ENCODE measurements around the gene ENO2. TPM values are rescaled to one million over a fixed set of nuclear protein-coding genes. Genes with fewer than 3 reads are reported as not detected.

Gene ENO2
- total RNA-seq, 1 experiment from 2014 or later = 33.5 TPM

GRCh38 chr12:6959058-6959804 is 44.9 kb downstream of the ENO2 start:
- in situ Hi-C loops (cut with HindIII; ENCODE audit: low pct_unique_long_range_greater_than_20kb, low sequenced_read_pairs) (no loop called here), intact Hi-C loops (cut with micrococcal nuclease; ENCODE audit: unreplicated experiment) (no loop called here)
- DNase-seq (ENCODE audit: low read depth, low spot score) (no peak), ATAC-seq (no peak)
- ChIA-PET POLR2A (no interaction called here), CTCF (no interaction called here)
- H3K36me3 ChIP-seq (ENCODE audit: control insufficient read depth, insufficient read depth, low read length) = peaks cover 11% of the 10 kb centered on the region; the same call in 1 of the 2 replicates
- no peaks in the 10 kb centered on the region for H3K27me3 ChIP-seq (ENCODE audit: control insufficient read depth, insufficient read depth, low read length)
- H3K4me3 ChIP-seq (ENCODE audit: low read depth in 2 of 2, low read length in 2 of 2) = no peak overlapping the region
- no TSS peak for BruUV-seq (replicated peaks)
- H3K27ac ChIP-seq (ENCODE audit: low read length) = no peak overlapping the region
- no peaks in the 10 kb centered on the region for H3K9me3 ChIP-seq (ENCODE audit: control insufficient read depth, insufficient read depth, low read depth, low read length)
- no peak for TF ChIP-seq TCF7L2 (IDR thresholded peaks at IDR 0.05; ENCODE audit: low read depth, low read length)
- no peak for TF ChIP-seq SIN3A (IDR thresholded peaks at IDR 0.05; ENCODE audit: borderline replicate concordance, insufficient read depth, low read depth, low read length)
- no peak for TF ChIP-seq CTCF (IDR thresholded peaks at IDR 0.05)
- no peak for TF ChIP-seq POLR2AphosphoS5 (IDR thresholded peaks at IDR 0.05; ENCODE audit: low read depth, low read length)
- TF ChIP-seq REST (IDR thresholded peaks at IDR 0.05; ENCODE audit: insufficient read depth in 1 of 2, low read depth in 2 of 2, low read length in 1 of 2) = no peak
- H3K4me1 ChIP-seq (ENCODE audit: control insufficient read depth, insufficient read depth, low read length) = peaks cover 13% of the 10 kb centered on the region

- BruUV-seq (replicated peaks) = no TSS peak
- ATAC-seq (no peak), DNase-seq (ENCODE audit: low read depth, low spot score) (no peak)
- ChIA-PET POLR2A (no interaction called here), CTCF (interaction anchor here (0.9 to 1.4 kb wide), 2 partner anchors 15 to 108 kb away, joined by 3 to 4 read pairs; partner anchors contain the start of gene USP5)
- Histone ChIP-seq H3K9me3 (ENCODE audit: control insufficient read depth, insufficient read depth, low read depth, low read length) (no peaks in the 10 kb centered on the region), H3K27ac (ENCODE audit: low read length) (no peak overlapping the region), H3K36me3 (ENCODE audit: control insufficient read depth, insufficient read depth, low read length) (peaks cover 11% of the 10 kb centered on the region; the same call in 1 of the 2 replicates), H3K4me1 (ENCODE audit: control insufficient read depth, insufficient read depth, low read length) (peaks cover 13% of the 10 kb centered on the region), H3K27me3 (ENCODE audit: control insufficient read depth, insufficient read depth, low read length) (no peaks in the 10 kb centered on the region), H3K4me3 (ENCODE audit: low read depth in 2 of 2, low read length in 2 of 2) (no peak overlapping the region)
- in situ Hi-C loops (cut with HindIII; ENCODE audit: low pct_unique_long_range_greater_than_20kb, low sequenced_read_pairs) = no loop called here
- no peak for TF ChIP-seq REST (IDR thresholded peaks at IDR 0.05; ENCODE audit: insufficient read depth in 1 of 2, low read depth in 2 of 2, low read length in 1 of 2)
- no peak for TF ChIP-seq CTCF (IDR thresholded peaks at IDR 0.05)
- TF ChIP-seq SIN3A (IDR thresholded peaks at IDR 0.05; ENCODE audit: borderline replicate concordance, insufficient read depth, low read depth, low read length) = no peak
- no peak for TF ChIP-seq POLR2AphosphoS5 (IDR thresholded peaks at IDR 0.05; ENCODE audit: low read depth, low read length)
- no peak for TF ChIP-seq TCF7L2 (IDR thresholded peaks at IDR 0.05; ENCODE audit: low read depth, low read length)
- intact Hi-C loops (cut with micrococcal nuclease; ENCODE audit: unreplicated experiment) = no loop called here
Measured at GRCh38 chr12:6959805-6960592, 45.6 kb downstream of the ENO2 start.
